Lower lobe of right lung (tissue), 2 donors: ENCODE measurements around the gene PRIM1. TPM values are rescaled to one million over a fixed set of nuclear protein-coding genes. Genes with fewer than 3 reads are reported as not detected.
A peak's percentile ranks its signal among the peaks of the same experiment; 100 is the strongest.

Experiments used
- ATAC-seq, 2 donors: fragments of 200-7000 bp; cut with Tn5 transposase; one replicate each; pipeline ENCODE4 v1.9.1; 2020 to 2022; ENCODE audit warnings: mild to moderate bottlenecking in 2 of 2, moderate library complexity in 2 of 2
- DNase-seq: peaks from one replicate; pipeline ENCODE4 v3.0.0-alpha.2; 2020
- H3K27ac ChIP-seq: fragments of 200-600 bp; one replicate; pipeline ENCODE4 v1.8.0; 2022
- H3K27me3 ChIP-seq: fragments of 200-600 bp; one replicate; pipeline ENCODE4 v1.8.0; 2022; ENCODE audit warnings: low read depth
- H3K36me3 ChIP-seq: fragments of 200-600 bp; one replicate; pipeline ENCODE4 v1.8.0; 2022; ENCODE audit warnings: mild to moderate bottlenecking
- H3K4me1 ChIP-seq: fragments of 200-600 bp; one replicate; pipeline ENCODE4 v1.8.0; 2022
- H3K4me3 ChIP-seq: fragments of 200-600 bp; one replicate; pipeline ENCODE4 v1.8.0; 2022; ENCODE audit warnings: mild to moderate bottlenecking
- H3K9me3 ChIP-seq: fragments of 200-600 bp; one replicate; pipeline ENCODE4 v1.8.0; 2022
- CTCF ChIP-seq: fragments of 200-600 bp; IDR thresholded peaks from one replicate; pipeline ENCODE4 v1.8.0; 2022; ENCODE audit warnings: antibody characterized with exemption, mild to moderate bottlenecking
- intact Hi-C: fragments of 100-400 bp; cut with DNase I; formaldehyde crosslinking; loops from one replicate; pipeline ENCODE4 v1.11.0; 2022
- total RNA-seq: library from RNA; stranded (reverse); fragmentation: NEBNext Ultra II Directional; extraction: Animal tissue kit (Norgen Biotek cat#: 25700); gene quantifications from one replicate; pipeline ENCODE4 v1.2.1, GENCODE V29; 2021
- donor health status: DM: no; HTN: yes; CAD: no; lungs with severe emphysema.

Gene PRIM1
- total RNA-seq, 1 donor from 2014 or later, result 7.7 TPM

GRCh38 chr12:56787498-56787897, 35.4 kb upstream of the PRIM1 start:
- no peak for ATAC-seq
- no peak overlapping the region for H3K4me3 ChIP-seq

GRCh38 chr12:56785874-56786273, 33.8 kb upstream of the PRIM1 start:
- ATAC-seq (no peak), DNase-seq (no peak)
- intact Hi-C loops, result no loop called here
- Histone ChIP-seq H3K27ac (no peak overlapping the region), H3K36me3 (no peaks in the 10 kb centered on the region), H3K4me1 (peaks cover 3% of the 10 kb centered on the region), H3K4me3 (no peak overlapping the region), H3K9me3 (no peaks in the 10 kb centered on the region), H3K27me3 (no peaks in the 10 kb centered on the region)
- no peak for TF ChIP-seq CTCF

More at GRCh38 chr12:56787498-56787897, 35.4 kb upstream of the PRIM1 start:
- no peak for TF ChIP-seq CTCF
- Histone ChIP-seq H3K36me3 (no peaks in the 10 kb centered on the region), H3K4me1 (no peaks in the 10 kb centered on the region), H3K27me3 (no peaks in the 10 kb centered on the region), H3K9me3 (no peaks in the 10 kb centered on the region), H3K27ac (no peak overlapping the region)
- intact Hi-C loops, result no loop called here
- no peak for DNase-seq

- H3K4me1 ChIP-seq, result peaks cover 5% of the 10 kb centered on the region
- H3K36me3 ChIP-seq, result no peaks in the 10 kb centered on the region
- H3K4me3 ChIP-seq, result no peak overlapping the region
- H3K9me3 ChIP-seq, result no peaks in the 10 kb centered on the region
- ATAC-seq (peak in 1 of 2 donors; percentile 16), DNase-seq (no peak)
- no peak overlapping the region for H3K27ac ChIP-seq
- H3K27me3 ChIP-seq, result no peaks in the 10 kb centered on the region
- TF ChIP-seq CTCF, result no peak
- intact Hi-C loops, result no loop called here
Measured at GRCh38 chr12:56785141-56785865, 33.2 kb upstream of the PRIM1 start.

GRCh38 chr12:56781726-56782125, 29.6 kb upstream of the PRIM1 start:
- no peaks in the 10 kb centered on the region for H3K9me3 ChIP-seq
- intact Hi-C loops, result no loop called here
- ATAC-seq (no peak), DNase-seq (no peak)
- no peak overlapping the region for H3K27ac ChIP-seq
- H3K4me1 ChIP-seq, result peaks cover 5% of the 10 kb centered on the region
- TF ChIP-seq CTCF, result no peak
- no peaks in the 10 kb centered on the region for H3K27me3 ChIP-seq
- H3K36me3 ChIP-seq, result peaks cover 9% of the 10 kb centered on the region
- H3K4me3 ChIP-seq, result no peak overlapping the region

- no peak for TF ChIP-seq CTCF
- intact Hi-C loops, result no loop called here
- Histone ChIP-seq H3K27ac (no peak overlapping the region), H3K36me3 (peaks cover 16% of the 10 kb centered on the region), H3K4me1 (peaks cover 15% of the 10 kb centered on the region), H3K4me3 (no peak overlapping the region), H3K27me3 (no peaks in the 10 kb centered on the region), H3K9me3 (no peaks in the 10 kb centered on the region)
- ATAC-seq, result no peak
- no peak for DNase-seq
Measured at GRCh38 chr12:56778756-56779155, 26.6 kb upstream of the PRIM1 start.
